ENCODE results near the gene SLC38A9. TPM values are rescaled to one million over a fixed set of nuclear protein-coding genes. Genes with fewer than 3 reads are reported as not detected.

SLC38A9 gene
- total and polyA plus RNA-seq, 2 of the 8 experiments (the other 6 are each of a cell fraction or from before 2014, with no cell fraction given), result 29.2 to 43.7 TPM

- FAIRE-seq, result no peak
- no peaks in the 10 kb centered on the region for H3K79me2 ChIP-seq (ENCODE audit: control insufficient read depth in 1 of 2, insufficient read depth in 2 of 2, low read length in 2 of 2)
- H4K5ac ChIP-seq (ENCODE audit: insufficient read length, low read depth, low read length), result no peak overlapping the region
- no peak overlapping the region for H3K23ac ChIP-seq (ENCODE audit: insufficient read length)
- 86% methylated on average over 1 of the region's 1 CpG; no CpG with 5 or more reads in 1 of the 2 experiments for WGBS, 2 experiments (ENCODE audit: extremely low coverage in 1 of 2, insufficient coverage in 1 of 2, insufficient read length in 1 of 2, insufficient replicate concordance in 2 of 2, low coverage in 1 of 2, low lambda C conversion rate in 2 of 2, missing lambda C conversion rate in 1 of 2)
- H3K23me2 ChIP-seq (ENCODE audit: low read depth, low read length), result no peaks in the 10 kb centered on the region; the same call in 1 of the 2 replicates
- H3K18ac ChIP-seq (ENCODE audit: extremely low read depth, low read length), result no peak overlapping the region
- no peak overlapping the region for H2AFZ ChIP-seq (ENCODE audit: low read length)
- H3K36me3 ChIP-seq (ENCODE audit: control insufficient read depth in 2 of 4, insufficient read depth in 4 of 4, low read length in 3 of 4), result peaks cover 0 to 4% (median 0%) of the 10 kb centered on the region in 4 experiments; a peak in 4 of 8 replicates
- H3K4me1 ChIP-seq (replicated peaks in 1 of 4; ENCODE audit: control insufficient read depth in 3 of 4, insufficient read depth in 4 of 4, low read length in 3 of 4), result peaks cover 0 to 21% (median 2%) of the 10 kb centered on the region in 4 experiments; a peak in 2 of 7 replicates
- no peak overlapping the region for H3K14ac ChIP-seq (ENCODE audit: insufficient read length)
- no peak for DNase-seq (ENCODE audit: low read depth in 1 of 2, low spot score in 2 of 2)
- no peak overlapping the region for H2BK12ac ChIP-seq (ENCODE audit: low read depth, low read length)
- ChIA-PET CTCF (ENCODE audit: partially characterized antibody) (no interaction called here), POLR2A (ENCODE audit: partially characterized antibody) (interaction anchor here (0.6 kb wide), 1 partner anchor 328 kb away, joined by 4 read pairs; no protein-coding TSS in a partner anchor)
- no peak overlapping the region for H3K56ac ChIP-seq (replicated peaks; ENCODE audit: insufficient read length, low read depth, low read length)
- no peak overlapping the region for H3K4me3 ChIP-seq (ENCODE audit: extremely low read depth in 1 of 4, insufficient read depth in 2 of 4, low read depth in 3 of 4, low read length in 4 of 4)
- no peaks in the 10 kb centered on the region for H3K27me3 ChIP-seq (replicated peaks in 1 of 4; ENCODE audit: control insufficient read depth in 3 of 4, extremely low read depth in 1 of 4, insufficient read depth in 3 of 4, low read length in 3 of 4)
- H3K9me3 ChIP-seq (ENCODE audit: insufficient read depth in 2 of 2, low read depth in 1 of 2, low read length in 1 of 2), result no peaks in the 10 kb centered on the region
- no peak overlapping the region for H3K27ac ChIP-seq (ENCODE audit: low read depth, low read length)
- H4K8ac ChIP-seq (ENCODE audit: extremely low read depth, insufficient read depth, low read length), result no peak overlapping the region
- H2BK5ac ChIP-seq (ENCODE audit: low read depth, low read length), result no peak overlapping the region
- no peak overlapping the region for H3K9ac ChIP-seq (replicated peaks in 1 of 4; ENCODE audit: extremely low read depth in 1 of 4, low read depth in 3 of 4, low read length in 3 of 4)
- H3K79me1 ChIP-seq (ENCODE audit: low read depth, low read length), result no peaks in the 10 kb centered on the region
- no peak overlapping the region for H2BK15ac ChIP-seq (ENCODE audit: low read length)
- H3K4me2 ChIP-seq (ENCODE audit: insufficient read depth in 1 of 2, low read depth in 2 of 2, low read length in 2 of 2), result no peak overlapping the region
- no peak overlapping the region for H2BK20ac ChIP-seq (ENCODE audit: low read length)
- no peak overlapping the region for H4K91ac ChIP-seq (replicated peaks; ENCODE audit: insufficient read length, low read length)
- H2AK5ac ChIP-seq (ENCODE audit: low read depth, low read length), result no peak overlapping the region
- H4K20me1 ChIP-seq (replicated peaks in 1 of 2; ENCODE audit: control insufficient read depth in 1 of 2, insufficient read depth in 2 of 2, low read length in 2 of 2), result no peaks in the 10 kb centered on the region
- no peak overlapping the region for H2BK120ac ChIP-seq (replicated peaks; ENCODE audit: low read depth, low read length)
- no peak overlapping the region for H3K4ac ChIP-seq (replicated peaks; ENCODE audit: insufficient read length, low read depth, low read length)
- TF ChIP-seq RAD21 (IDR thresholded peaks at IDR 0.05 in 1 of 2, conservative IDR thresholded peaks at IDR 0.05 in 1 of 2; ENCODE audit: low read depth in 2 of 2, low read length in 2 of 2) (no peak), FOSL1 (IDR thresholded peaks at IDR 0.05; ENCODE audit: insufficient read depth, low read depth, low read length) (no peak), SIX5 (IDR thresholded peaks at IDR 0.05; ENCODE audit: low read depth, low read length) (no peak), SIN3A (conservative IDR thresholded peaks at IDR 0.05 in 1 of 2, IDR thresholded peaks at IDR 0.05 in 1 of 2; ENCODE audit: low read depth in 1 of 2, low read length in 2 of 2) (no peak), SUZ12 (IDR thresholded peaks at IDR 0.05; ENCODE audit: low read length) (no peak), CBX8 (IDR thresholded peaks at IDR 0.05; ENCODE audit: borderline replicate concordance, low read depth, low read length) (no peak), BRCA1 (IDR thresholded peaks at IDR 0.05; ENCODE audit: low read depth, low read length) (no peak), HDAC6 (IDR thresholded peaks at IDR 0.05; ENCODE audit: low read depth, low read length) (no peak)
- TF ChIP-seq, protein P1, sequence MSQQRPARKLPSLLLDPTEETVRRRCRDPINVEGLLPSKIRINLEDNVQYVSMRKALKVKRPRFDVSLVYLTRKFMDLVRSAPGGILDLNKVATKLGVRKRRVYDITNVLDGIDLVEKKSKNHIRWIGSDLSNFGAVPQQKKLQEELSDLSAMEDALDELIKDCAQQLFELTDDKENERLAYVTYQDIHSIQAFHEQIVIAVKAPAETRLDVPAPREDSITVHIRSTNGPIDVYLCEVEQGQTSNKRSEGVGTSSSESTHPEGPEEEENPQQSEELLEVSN (IDR thresholded peaks at IDR 0.05), result no peak
Measured at GRCh38 chr5:55634209-55634805, 77.8 kb downstream of the SLC38A9 start.

Measured in H1 (cell line).